Heart left ventricle (tissue), 13 donors: ENCODE data around the gene PRRG1.

Source experiments
- CTCF ChIP-seq, 12 donors: fragments of 200-600 bp; sonication (generic) in 4 of 12; IDR thresholded peaks; one replicate each; pipeline versions ENCODE4 v1.5.0 to v1.8.0; 2018 to 2022; ENCODE audit warnings: antibody characterized with exemption in 12 of 12, mild to moderate bottlenecking in 5 of 12
- POLR2A ChIP-seq, 2 donors: fragments of 450-650 bp; IDR thresholded peaks; one replicate each; pipeline ENCODE4 v1.6.1; 2017; ENCODE audit warnings: antibody characterized with exemption in 2 of 2, mild to moderate bottlenecking in 2 of 2, moderate library complexity in 2 of 2
- donor health status: ischemic (EF 13 %, LVEDD 7.1; RV severe dilation, severe dysfunction).
- donor health status: DM: no; HTN: yes; CAD: no.
- donor health status: DM: no; HTN: no; CAD: no.
- donor health status: ischemic (EF 25% LVEDD 6.9; RV normal size, moderate dysfunction).
- donor health status: ischemic (EF 25% LVEDD 5.7; RV mildly dilated, moderate dysfunction).
- donor health status: ischemic (EF 35%, LVEDD 5.7; RV mildly dilated, moderate dysfunction).
- donor health status: nonischemic (EF 11% LVEDD 7.7; RV severe dilation, severe dysfunction).
- donor health status: DM: yes; HTN: yes; CAD: no.
- donor health status: PGD.
- donor health status: ischemic (EF 29% LVEDD 5.4; RV normal size, mild dysfunction).
- donor health status: nonischemic (EF 23%, LVEDD 6.1; RV moderate dilation, normal function).

GRCh38 chrX:37348971-37349220, 268 bp upstream of the PRRG1 start:
- TF ChIP-seq POLR2A (IDR thresholded peaks at IDR 0.05) (no peak), CTCF (IDR thresholded peaks at IDR 0.05) (no peak)
